SK-N-SH (cell line): ENCODE measurements around the gene SPEM3. TPM values are rescaled to one million over a fixed set of nuclear protein-coding genes. Genes with fewer than 3 reads are reported as not detected.

Experiments
- CTCF ChIA-PET: fragments of 300-600, 350-600 bp; formaldehyde crosslinking; extraction: SDS; loops from one replicate; lab custom pipeline; 2021; lab: Yijun Ruan, JAX
- POLR2A ChIA-PET: fragments of 350-600 bp; sonication (Branson Sonifier 250); formaldehyde crosslinking; extraction: SDS; loops from one replicate; lab custom pipeline; 2020; ENCODE audit warnings: antibody characterized with exemption, inconsistent platforms; lab: Yijun Ruan, JAX
- DNase-seq: peaks from one replicate; pipeline ENCODE4 v3.0.0; 2012
- H2AFZ ChIP-seq: fragments of 200-600 bp; sonication (generic); 2 replicates; pipeline ENCODE4 v1.8.1; 2016; ENCODE audit warnings: antibody characterized with exemption, mild to moderate bottlenecking, low read depth
- H3F3A ChIP-seq: fragments of 200-600 bp; sonication (generic); replicated peaks from 2 replicates; pipeline ENCODE3; 2016; ENCODE audit warnings: antibody characterized with exemption, mild to moderate bottlenecking; ENCODE audit not compliant: insufficient read depth
- H3K27ac ChIP-seq, 2 experiments: fragments of 200-500 bp in 1 of 2; fragments of 200-600 bp in 1 of 2; sonication (Bioruptor generic) in 1 of 2; sonication (generic), shearing (Covaris generic) in 1 of 2; 2 replicates each; pipeline versions ENCODE4 v1.5.1 to v1.6.1; 2014 to 2016; ENCODE audit warnings: low read depth in 2 of 2, inconsistent platforms in 1 of 2, low read length in 1 of 2, mild to moderate bottlenecking in 1 of 2, mixed read lengths in 1 of 2
- H3K27me3 ChIP-seq: fragments of 200-600 bp; sonication (generic), shearing (Covaris generic); 2 replicates; pipeline ENCODE4 v1.6.1; 2016; ENCODE audit warnings: mixed run types; ENCODE audit not compliant: insufficient read depth
- H3K36me3 ChIP-seq, 2 experiments: fragments of 200-500 bp in 1 of 2; fragments of 200-600 bp in 1 of 2; sonication (Bioruptor generic) in 1 of 2; sonication (generic) in 1 of 2; replicated peaks in 1 of 2; 2 replicates each; pipeline versions ENCODE3 to v1.5.1; 2014 to 2016; ENCODE audit warnings: low read length in 1 of 2, mild to moderate bottlenecking in 1 of 2; ENCODE audit not compliant: insufficient read depth in 2 of 2, control insufficient read depth in 1 of 2
- H3K4me1 ChIP-seq, 2 experiments: fragments of 200-500 bp in 1 of 2; fragments of 200-600 bp in 1 of 2; sonication (Bioruptor generic) in 1 of 2; sonication (generic), shearing (Covaris generic) in 1 of 2; 2 replicates each; pipeline versions ENCODE4 v1.5.1 to v1.6.1; 2014 to 2016; ENCODE audit warnings: low read depth in 1 of 2, low read length in 1 of 2, mixed run types in 1 of 2; ENCODE audit not compliant: insufficient read depth in 2 of 2, control insufficient read depth in 1 of 2
- H3K4me2 ChIP-seq: fragments of 200-600 bp; sonication (generic), shearing (Covaris generic); 2 replicates; pipeline ENCODE4 v1.6.1; 2017; ENCODE audit warnings: mixed run types
- H3K4me3 ChIP-seq, 2 experiments: fragments of 200-500 bp in 1 of 2; fragments of 200-600 bp in 1 of 2; sonication (Bioruptor generic) in 1 of 2; sonication (generic), shearing (Covaris generic) in 1 of 2; 2 replicates each; pipeline versions ENCODE4 v1.5.1 to v1.8.1; 2014 to 2016; ENCODE audit warnings: low read depth in 2 of 2, inconsistent platforms in 1 of 2, low read length in 1 of 2, mild to moderate bottlenecking in 1 of 2, mixed read lengths in 1 of 2, moderate library complexity in 1 of 2
- H3K79me2 ChIP-seq: fragments of 200-600 bp; sonication (generic); 2 replicates; pipeline ENCODE4 v1.8.1; 2017; ENCODE audit warnings: mild to moderate bottlenecking; ENCODE audit not compliant: insufficient read depth
- H3K9ac ChIP-seq: fragments of 200-600 bp; sonication (generic); 2 replicates; pipeline ENCODE4 v1.6.1; 2017; ENCODE audit warnings: mixed run types
- H3K9me2 ChIP-seq: fragments of 200-600 bp; sonication (generic); 2 replicates; pipeline ENCODE4 v1.6.1; 2017; ENCODE audit warnings: mixed run types
- H3K9me3 ChIP-seq: fragments of 200-600 bp; sonication (generic); 2 replicates; pipeline ENCODE4 v1.6.1; 2017; ENCODE audit warnings: mixed run types, mild to moderate bottlenecking, moderate library complexity
- H4K20me1 ChIP-seq: fragments of 200-600 bp; sonication (generic); 2 replicates; pipeline ENCODE4 v1.6.1; 2017; ENCODE audit warnings: mild to moderate bottlenecking, mixed run types; ENCODE audit not compliant: insufficient read depth
- CHD2 ChIP-seq: fragments of 150-350 bp; IDR thresholded peaks from 2 replicates; pipeline ENCODE4 v1.6.1; 2018; ENCODE audit warnings: low read length; ENCODE audit not compliant: partially characterized antibody
- FOSL2 ChIP-seq: IDR thresholded peaks from 2 replicates; pipeline ENCODE4 v1.4.0; 2012; ENCODE audit warnings: low read depth, mild to moderate bottlenecking, moderate library complexity, borderline replicate concordance
- GABPA ChIP-seq: IDR thresholded peaks from 2 replicates; pipeline ENCODE4 v1.4.0; 2012; ENCODE audit warnings: low read depth, mild to moderate bottlenecking
- POLR2AphosphoS5 ChIP-seq: IDR thresholded peaks from 2 replicates; pipeline ENCODE4 v1.6.1; 2012; ENCODE audit warnings: low read depth, low read length
- RFX5 ChIP-seq: IDR thresholded peaks from 2 replicates; pipeline ENCODE4 v1.6.1; 2012; ENCODE audit warnings: mild to moderate bottlenecking, improper control_type of control experiment, low read length
- SMC3 ChIP-seq: IDR thresholded peaks from 2 replicates; pipeline ENCODE4 v1.6.1; 2012; ENCODE audit warnings: low read depth, low read length, improper control_type of control experiment
- TAF1 ChIP-seq: IDR thresholded peaks from 2 replicates; pipeline ENCODE4 v1.6.1; 2012; ENCODE audit warnings: low read depth, mild to moderate bottlenecking, low read length, moderate library complexity, borderline replicate concordance
- USF1 ChIP-seq: IDR thresholded peaks from 2 replicates; pipeline ENCODE4 v1.4.0; 2012; ENCODE audit warnings: low read depth, borderline replicate concordance
- WGBS: methylation state at CpG from one replicate; pipeline ENCODE4 v1.1.6; 2017; ENCODE audit warnings: low lambda C conversion rate; 5-methylcytosine and 5-hydroxymethylcytosine counted together
- polyA plus RNA-seq, 3 experiments: library from polyadenylated mRNA; depleted of rRNA; stranded (reverse); fragments of >200 nt; gene quantifications; 2 replicates each; pipeline ENCODE4 v1.2.3, GENCODE V29; 2012

SPEM3 gene
- polyA plus RNA-seq, 1 of the 3 experiments (the other 2 are of a cell fraction) = not detected

GRCh38 chr17:7383371-7383741 is 45.3 kb upstream of the SPEM3 start:
- Histone ChIP-seq H3K27me3 (peaks cover 8% of the 10 kb centered on the region; the same call in 1 of the 2 replicates), H3K9me2 (no peaks in the 10 kb centered on the region), H3K27ac (no peak overlapping the region; a peak in 1 of 4 replicates), H3K79me2 (no peaks in the 10 kb centered on the region), H3K4me3 (peak overlapping the region in 1 of 2 experiments; percentile 42; a peak in 1 of 4 replicates), H3K9ac (no peak overlapping the region), H4K20me1 (no peaks in the 10 kb centered on the region), H3K9me3 (no peaks in the 10 kb centered on the region), H3K4me2 (no peak overlapping the region), H3K36me3 (no peaks in the 10 kb centered on the region), H3F3A (peaks cover 2% of the 10 kb centered on the region), H2AFZ (no peak overlapping the region), H3K4me1 (peaks cover 0 to 32% of the 10 kb centered on the region in 2 experiments; a peak in 2 of 4 replicates)
- POLR2A ChIA-PET = interaction anchor here (1.0 kb wide), 1 partner anchor 68 kb away, joined by 3 read pairs; the partner anchor contains the start of gene GPS2
- DNase-seq = no peak
- 79% methylated on average over 11 of the region's 11 CpGs for WGBS
- CTCF ChIA-PET = interaction anchor here (0.7 to 2.3 kb wide), 5 partner anchors 10 to 178 kb away, joined by 3 to 12 read pairs (median 6); partner anchors contain the start of genes PLSCR3 and SENP3
- TF ChIP-seq CHD2 (no peak), TAF1 (no peak), RFX5 (no peak), SMC3 (no peak), GABPA (no peak), USF1 (no peak)

DNA sequence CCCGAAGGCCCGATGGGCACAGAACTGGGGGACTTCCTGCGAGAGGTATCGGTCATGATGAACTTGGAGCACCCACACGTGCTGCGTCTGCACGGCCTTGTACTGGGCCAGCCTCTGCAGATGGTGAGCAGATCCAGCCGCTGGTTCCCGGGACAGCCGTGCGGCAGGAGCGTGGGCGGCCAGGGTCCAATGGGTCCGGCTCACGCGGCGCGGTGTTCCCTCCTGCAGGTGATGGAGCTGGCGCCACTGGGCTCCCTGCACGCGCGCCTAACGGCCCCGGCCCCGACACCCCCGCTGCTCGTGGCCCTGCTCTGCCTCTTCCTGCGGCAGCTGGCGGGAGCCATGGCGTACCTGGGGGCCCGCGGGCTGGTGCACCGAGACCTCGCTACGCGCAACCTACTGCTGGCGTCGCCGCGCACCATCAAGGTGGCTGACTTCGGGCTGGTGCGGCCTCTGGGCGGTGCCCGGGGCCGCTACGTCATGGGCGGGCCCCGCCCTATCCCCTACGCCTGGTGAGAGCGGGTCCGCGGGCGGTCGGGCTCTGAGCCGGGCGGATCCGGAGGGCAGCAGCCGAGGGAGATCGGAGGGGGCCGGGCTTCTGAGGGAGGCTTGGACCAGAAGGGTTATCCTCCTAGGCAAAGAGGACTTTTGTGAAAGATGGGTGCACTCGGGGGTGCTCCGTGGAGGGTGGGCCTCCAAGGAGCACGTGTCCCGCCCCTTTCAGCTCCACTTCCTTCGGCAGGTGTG is 44.7 kb upstream of the SPEM3 start:
- Histone ChIP-seq H3K4me1 (peaks cover 0 to 32% of the 10 kb centered on the region in 2 experiments; a peak in 2 of 4 replicates), H3K79me2 (no peaks in the 10 kb centered on the region), H3K27me3 (peaks cover 8% of the 10 kb centered on the region; the same call in 1 of the 2 replicates), H3K9me2 (no peaks in the 10 kb centered on the region), H3K9me3 (no peaks in the 10 kb centered on the region), H3K27ac (peak overlapping the region in 1 of 2 experiments; percentile 25; a peak in 1 of 4 replicates), H3F3A (peaks cover 2% of the 10 kb centered on the region), H4K20me1 (no peaks in the 10 kb centered on the region), H2AFZ (no peak overlapping the region), H3K9ac (no peak overlapping the region), H3K36me3 (peaks cover 0 to 4% of the 10 kb centered on the region in 2 experiments), H3K4me3 (peak overlapping the region in 1 of 2 experiments; percentile 42; a peak in 2 of 4 replicates), H3K4me2 (peak overlapping the region; percentile 50)
- peak; percentile 95 for DNase-seq
- ChIA-PET POLR2A (interaction anchor here (1.0 to 1.1 kb wide), 2 partner anchors 69 to 200 kb away, joined by 3 read pairs; partner anchors contain the start of genes GPS2 and MPDU1), CTCF (interaction anchor here (1.0 to 2.3 kb wide), 4 partner anchors 10 to 177 kb away, joined by 3 to 12 read pairs (median 4); partner anchors contain the start of genes PLSCR3 and SENP3)
- 34% methylated on average over 35 of the region's 65 CpGs for WGBS
- TF ChIP-seq FOSL2 (no peak), POLR2AphosphoS5 (0 out of 2 replicates have a peak, but pooled peaks have one; percentile 37)
